BE2C (cell line): ENCODE results near the gene THOC1.

Experiments used
- DNase-seq: peaks from one replicate; pipeline ENCODE4 v3.0.0-alpha.2; 2020
- H3K27me3 ChIP-seq: fragments of 250-450 bp; sonication (Bioruptor Pico); 2 replicates; pipeline ENCODE4 v1.5.1; 2020; ENCODE audit warnings: mild to moderate bottlenecking
- H3K36me3 ChIP-seq: fragments of 250-450 bp; sonication (Bioruptor Pico); 2 replicates; pipeline ENCODE4 v1.5.1; 2020; ENCODE audit warnings: mild to moderate bottlenecking
- H3K4me1 ChIP-seq: fragments of 250-450 bp; sonication (Bioruptor Pico); 2 replicates; pipeline ENCODE4 v1.5.1; 2020
- H3K4me3 ChIP-seq: 2 replicates; pipeline ENCODE4 v1.5.1; 2011; ENCODE audit warnings: low read depth, low read length
- H3K9me3 ChIP-seq: fragments of 250-450 bp; sonication (Bioruptor Pico); 2 replicates; pipeline ENCODE4 v1.5.1; 2020
- TF ChIP-seq, protein P1 (sequence below): IDR thresholded peaks from 2 replicates; pipeline ENCODE4 v1.5.1; 2012; ENCODE audit warnings: mild to moderate bottlenecking, low read depth, low read length

The THOC1 gene

DNA sequence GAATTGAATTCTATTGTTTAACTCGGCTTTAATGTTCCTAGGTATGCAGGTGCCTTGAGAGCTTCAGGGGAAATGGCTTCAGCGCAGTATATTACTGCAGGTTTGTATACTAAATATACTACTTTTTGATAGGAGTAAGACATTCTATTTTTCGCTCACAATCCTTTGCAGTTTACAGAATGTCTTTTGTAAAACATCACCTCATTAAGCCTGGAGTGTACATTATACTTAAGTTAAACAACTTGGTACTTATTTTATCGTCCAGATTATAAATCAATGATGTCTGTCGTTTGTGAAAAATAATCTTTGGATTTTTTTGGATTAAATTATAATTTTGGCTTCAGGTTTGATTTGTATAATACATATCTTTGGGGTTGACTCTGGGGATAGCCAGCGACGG lies 75.0 kb downstream of the THOC1 start:
- Histone ChIP-seq H3K4me1 (no peaks in the 10 kb centered on the region), H3K36me3 (0 out of 2 replicates have a peak, but pooled peaks cover 2% of the 10 kb centered on the region), H3K27me3 (no peaks in the 10 kb centered on the region), H3K9me3 (no peaks in the 10 kb centered on the region), H3K4me3 (no peak overlapping the region)
- TF ChIP-seq, protein P1, sequence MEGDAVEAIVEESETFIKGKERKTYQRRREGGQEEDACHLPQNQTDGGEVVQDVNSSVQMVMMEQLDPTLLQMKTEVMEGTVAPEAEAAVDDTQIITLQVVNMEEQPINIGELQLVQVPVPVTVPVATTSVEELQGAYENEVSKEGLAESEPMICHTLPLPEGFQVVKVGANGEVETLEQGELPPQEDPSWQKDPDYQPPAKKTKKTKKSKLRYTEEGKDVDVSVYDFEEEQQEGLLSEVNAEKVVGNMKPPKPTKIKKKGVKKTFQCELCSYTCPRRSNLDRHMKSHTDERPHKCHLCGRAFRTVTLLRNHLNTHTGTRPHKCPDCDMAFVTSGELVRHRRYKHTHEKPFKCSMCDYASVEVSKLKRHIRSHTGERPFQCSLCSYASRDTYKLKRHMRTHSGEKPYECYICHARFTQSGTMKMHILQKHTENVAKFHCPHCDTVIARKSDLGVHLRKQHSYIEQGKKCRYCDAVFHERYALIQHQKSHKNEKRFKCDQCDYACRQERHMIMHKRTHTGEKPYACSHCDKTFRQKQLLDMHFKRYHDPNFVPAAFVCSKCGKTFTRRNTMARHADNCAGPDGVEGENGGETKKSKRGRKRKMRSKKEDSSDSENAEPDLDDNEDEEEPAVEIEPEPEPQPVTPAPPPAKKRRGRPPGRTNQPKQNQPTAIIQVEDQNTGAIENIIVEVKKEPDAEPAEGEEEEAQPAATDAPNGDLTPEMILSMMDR = no peak
- no peak for DNase-seq

DNA sequence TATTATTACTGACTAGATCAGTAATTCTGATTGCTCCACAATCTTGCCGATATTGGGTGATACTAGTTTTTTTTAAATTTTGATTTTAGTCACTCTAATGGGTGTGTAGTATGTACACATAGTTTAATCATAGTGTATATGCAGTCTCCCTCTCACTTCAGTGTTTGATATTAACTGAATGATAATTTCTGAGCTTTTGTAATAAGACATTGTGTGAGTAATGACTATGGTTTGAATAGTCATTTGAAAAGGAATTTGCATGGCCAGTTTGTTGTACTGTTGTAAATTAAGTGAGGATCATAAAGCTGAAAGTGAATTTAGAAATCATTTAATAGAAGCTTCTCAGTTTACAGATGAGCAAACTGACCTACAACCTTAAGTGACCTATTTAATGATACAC lies 76.1 kb downstream of the THOC1 start:
- TF ChIP-seq, protein P1 = no peak

DNA sequence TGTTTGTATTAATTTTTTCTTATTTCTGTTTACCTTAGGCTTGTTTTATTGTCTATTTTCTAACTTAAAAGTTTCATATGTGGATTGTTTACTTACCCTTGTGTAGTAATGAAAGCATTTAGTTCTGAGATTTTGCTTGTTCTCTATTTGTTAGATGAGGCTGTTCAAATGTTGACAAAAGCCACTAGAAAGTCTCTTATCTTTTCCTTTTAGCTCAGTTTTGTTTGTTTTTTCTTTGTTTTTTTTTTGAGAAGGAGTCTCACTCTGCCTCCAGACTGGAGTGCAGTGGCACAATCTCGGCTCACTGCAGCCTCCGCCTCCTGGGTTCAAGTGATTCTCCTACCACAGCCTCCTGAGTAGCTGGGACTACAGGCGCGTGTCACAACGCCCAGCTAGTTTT lies 78.6 kb downstream of the THOC1 start:
- H3K36me3 ChIP-seq = peaks cover 3% of the 10 kb centered on the region; the same call in 1 of the 2 replicates
- TF ChIP-seq, protein P1 = no peak
- no peaks in the 10 kb centered on the region for H3K4me1 ChIP-seq
- no peak for DNase-seq
- no peaks in the 10 kb centered on the region for H3K9me3 ChIP-seq
- no peak overlapping the region for H3K4me3 ChIP-seq
- no peaks in the 10 kb centered on the region for H3K27me3 ChIP-seq

More for the DNA sequence above, 76.1 kb downstream of the THOC1 start:
- no peak overlapping the region for H3K4me3 ChIP-seq
- no peaks in the 10 kb centered on the region for H3K27me3 ChIP-seq
- no peak for DNase-seq
- H3K9me3 ChIP-seq = no peaks in the 10 kb centered on the region
- H3K36me3 ChIP-seq = 0 out of 2 replicates have a peak, but pooled peaks cover under 1% of the 10 kb centered on the region
- no peaks in the 10 kb centered on the region for H3K4me1 ChIP-seq

- TF ChIP-seq, protein P1 = no peak
- Histone ChIP-seq H3K4me1 (no peaks in the 10 kb centered on the region), H3K9me3 (no peaks in the 10 kb centered on the region), H3K36me3 (peaks cover 6% of the 10 kb centered on the region), H3K4me3 (no peak overlapping the region), H3K27me3 (no peaks in the 10 kb centered on the region)
- peak; percentile 6 for DNase-seq
Observed at GRCh38 chr18:183769-184168, 84.1 kb downstream of the THOC1 start.

DNA sequence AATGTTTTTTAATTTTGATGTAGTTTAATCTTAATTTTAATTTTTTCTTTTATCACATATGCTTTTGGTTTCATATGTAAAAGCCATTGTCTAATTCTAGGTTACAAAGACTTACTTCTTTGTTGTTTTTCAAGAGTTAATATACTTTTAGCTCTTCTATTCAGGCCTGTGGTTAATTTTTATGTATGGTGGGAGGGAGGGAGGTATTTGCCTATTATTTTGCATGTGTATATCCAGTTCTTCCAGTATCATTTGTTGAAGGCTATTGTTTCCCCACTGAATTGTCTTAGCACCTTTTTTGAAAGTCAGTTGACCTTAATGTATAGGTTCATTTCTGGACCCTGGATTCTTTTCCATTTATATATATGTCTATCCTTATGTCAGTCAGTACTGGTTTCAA lies 86.1 kb downstream of the THOC1 start:
- Histone ChIP-seq H3K4me3 (no peak overlapping the region), H3K9me3 (no peaks in the 10 kb centered on the region), H3K36me3 (peaks cover 6% of the 10 kb centered on the region), H3K4me1 (no peaks in the 10 kb centered on the region), H3K27me3 (no peaks in the 10 kb centered on the region)
- TF ChIP-seq, protein P1 = no peak
- no peak for DNase-seq

GRCh38 chr18:179499-179898 lies 88.3 kb downstream of the THOC1 start:
- Histone ChIP-seq H3K4me3 (no peak overlapping the region), H3K36me3 (peaks cover 3% of the 10 kb centered on the region; the same call in 1 of the 2 replicates), H3K27me3 (no peaks in the 10 kb centered on the region), H3K9me3 (no peaks in the 10 kb centered on the region), H3K4me1 (no peaks in the 10 kb centered on the region)
- no peak for DNase-seq
- TF ChIP-seq, protein P1 = no peak
